NCI-H446 (cell line): ENCODE results near the gene RAP1GDS1.
"Not testable (repeated sequence)": the region's sequence is repeated elsewhere in the genome, so short reads cannot be mapped to it uniquely, and the experiment has no call there.

Source experiments
- DNase-seq, 2 experiments: peaks; one replicate each; lab custom pipeline; 2025; lab: John Stamatoyannopoulos, UW

Gene RAP1GDS1

GRCh38 chr4:98352396-98352795 lies 91.2 kb downstream of the RAP1GDS1 start:
- DNase-seq, result no peak

GRCh38 chr4:98352940-98353339 lies 91.8 kb downstream of the RAP1GDS1 start:
- DNase-seq, result no peak

DNA sequence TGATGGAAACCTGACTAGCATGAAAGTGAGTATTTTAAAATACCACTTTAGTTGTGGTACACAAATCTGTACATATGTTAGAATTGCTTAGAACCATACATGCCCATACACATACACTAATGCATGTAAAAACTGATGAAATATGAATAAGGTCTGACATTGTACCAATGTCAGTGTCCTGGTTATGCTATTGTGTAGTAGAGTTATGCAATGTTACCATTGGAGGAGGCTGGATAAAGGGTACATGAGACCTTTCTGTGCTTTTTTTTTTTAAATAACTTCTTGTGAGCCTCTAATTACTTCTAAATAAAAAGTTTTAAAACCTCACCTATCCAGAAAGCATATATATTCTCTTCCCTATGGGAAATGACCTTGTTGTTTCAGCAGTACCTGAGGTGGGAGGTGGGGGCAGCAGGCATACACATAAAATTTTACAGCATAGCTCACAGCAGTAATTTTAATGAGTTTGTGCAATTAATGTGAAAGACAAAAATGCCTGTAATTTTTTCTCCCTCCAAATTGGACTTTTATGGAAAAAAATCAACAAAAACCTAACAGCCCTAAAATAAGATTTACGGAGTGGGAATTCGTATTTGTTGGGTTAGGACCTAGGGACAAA lies 97.6 kb downstream of the RAP1GDS1 start:
- DNase-seq, result no peak

GRCh38 chr4:98359646-98360045 lies 98.5 kb downstream of the RAP1GDS1 start:
- no peak for DNase-seq

GRCh38 chr4:98363431-98363830 lies 102.2 kb downstream of the RAP1GDS1 start:
- no peak for DNase-seq

- DNase-seq, result not testable (repeated sequence)
These were observed 105.1 kb downstream of the RAP1GDS1 start for GRCh38 chr4:98366275-98366674.

DNA sequence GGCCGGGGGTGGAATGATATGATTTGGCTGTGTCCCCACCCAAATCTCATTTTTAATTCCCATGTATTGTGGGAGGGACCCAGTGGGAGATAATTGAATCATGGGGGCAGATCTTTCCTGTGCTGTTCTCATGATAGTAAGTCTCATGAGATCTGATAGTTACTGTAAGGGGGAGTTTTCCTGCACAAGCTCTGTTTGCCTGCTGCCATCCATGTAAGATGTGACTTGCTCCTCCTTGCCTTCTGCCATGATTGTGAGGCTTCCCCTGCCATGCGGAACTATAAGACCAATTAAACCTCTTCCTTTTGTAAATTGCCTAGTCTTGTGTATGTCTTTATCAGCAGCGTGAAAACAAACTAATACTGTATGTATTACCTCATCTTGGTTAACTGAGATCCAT lies 106.8 kb downstream of the RAP1GDS1 start:
- DNase-seq, result not testable (repeated sequence)

DNA sequence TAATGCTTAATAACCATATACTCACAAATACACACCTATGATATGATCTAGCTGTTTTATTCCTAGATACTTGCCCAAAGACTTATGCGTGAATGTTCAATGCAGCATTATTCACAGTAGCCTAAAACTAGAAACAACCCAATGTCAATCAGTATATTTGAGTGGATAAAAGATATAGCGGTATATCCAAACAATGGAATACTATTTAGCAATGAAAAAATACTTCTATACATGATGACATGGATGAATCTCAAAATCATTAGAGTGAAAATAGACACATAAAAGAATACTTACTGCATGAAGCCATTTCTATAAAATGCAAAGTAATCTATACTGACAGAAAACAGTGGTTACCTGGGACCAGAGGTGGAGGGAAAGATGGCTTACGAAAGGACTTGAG lies 108.1 kb downstream of the RAP1GDS1 start:
- DNase-seq, result no peak

DNA sequence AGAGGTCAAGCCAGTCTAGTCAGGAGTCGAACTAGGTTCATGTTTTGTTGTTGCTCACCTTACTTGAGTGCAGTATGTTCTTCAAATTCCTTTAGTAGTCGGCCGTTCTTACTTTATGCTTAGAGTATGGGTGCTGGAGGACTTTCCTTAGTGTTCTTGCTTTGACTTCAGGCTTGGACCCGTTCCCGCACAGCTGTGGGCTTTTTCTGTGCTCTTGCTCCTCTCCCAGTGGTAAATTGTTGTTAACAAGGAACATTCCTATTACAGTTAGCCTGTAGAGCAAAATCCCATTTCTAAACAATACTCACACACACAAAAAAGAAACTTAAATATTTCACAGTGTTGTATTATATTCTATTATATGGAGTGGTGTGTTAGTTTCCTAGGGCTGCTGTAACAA lies 113.5 kb downstream of the RAP1GDS1 start:
- no peak for DNase-seq

- no peak for DNase-seq
These were observed 116.4 kb downstream of the RAP1GDS1 start for GRCh38 chr4:98377559-98377958.

- no peak for DNase-seq
These were observed 120.1 kb downstream of the RAP1GDS1 start for GRCh38 chr4:98381306-98381705.

DNA sequence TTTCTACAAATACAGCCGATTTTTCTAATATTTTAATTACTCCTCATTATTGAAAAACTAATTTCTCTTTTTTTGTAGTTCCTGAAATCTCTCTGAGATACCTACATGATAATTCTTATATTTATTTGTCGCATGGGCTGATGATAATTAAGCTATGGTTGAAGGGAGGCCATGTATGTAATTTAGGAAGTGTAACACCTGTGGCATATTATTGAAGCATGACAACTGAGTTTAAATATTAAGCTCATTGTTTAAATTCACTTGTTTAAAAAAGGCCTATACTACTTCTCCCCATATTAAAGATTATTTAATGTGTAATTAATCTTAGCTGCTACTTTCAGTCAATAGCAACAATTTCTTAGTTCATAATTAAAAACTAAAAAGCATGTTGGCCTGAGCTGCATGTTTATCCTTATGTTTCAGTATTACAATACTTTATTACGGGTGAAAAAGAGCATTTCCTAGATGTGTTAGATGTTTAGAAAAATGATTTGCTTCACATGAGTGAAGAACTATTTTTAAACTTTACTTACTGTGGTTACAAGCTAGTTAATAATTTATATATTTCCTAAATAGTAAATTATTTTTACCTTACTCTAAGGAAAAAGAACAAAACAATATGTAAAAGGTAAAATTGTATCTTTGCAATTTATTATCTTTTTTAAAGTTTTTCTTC lies 122.4 kb downstream of the RAP1GDS1 start:
- no peak for DNase-seq

DNA sequence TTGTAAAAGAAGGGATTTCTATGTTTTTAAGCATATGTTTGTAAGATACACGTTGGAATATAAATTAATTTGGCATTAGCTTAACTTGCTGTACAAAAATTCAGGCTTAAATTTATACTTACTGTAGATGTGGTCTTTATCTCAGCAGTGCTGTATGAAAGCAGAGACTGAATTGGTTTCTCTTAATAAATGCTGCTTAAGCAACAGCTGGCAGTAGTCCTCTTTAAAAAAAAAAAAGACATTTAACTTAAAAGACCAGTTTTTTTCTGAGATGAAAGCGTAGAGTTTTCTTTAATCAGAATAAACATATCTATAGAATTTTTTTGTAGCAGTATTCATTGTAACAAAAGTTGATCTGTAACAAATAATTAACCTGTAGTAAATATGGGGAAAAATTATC lies 124.6 kb downstream of the RAP1GDS1 start:
- no peak for DNase-seq

DNA sequence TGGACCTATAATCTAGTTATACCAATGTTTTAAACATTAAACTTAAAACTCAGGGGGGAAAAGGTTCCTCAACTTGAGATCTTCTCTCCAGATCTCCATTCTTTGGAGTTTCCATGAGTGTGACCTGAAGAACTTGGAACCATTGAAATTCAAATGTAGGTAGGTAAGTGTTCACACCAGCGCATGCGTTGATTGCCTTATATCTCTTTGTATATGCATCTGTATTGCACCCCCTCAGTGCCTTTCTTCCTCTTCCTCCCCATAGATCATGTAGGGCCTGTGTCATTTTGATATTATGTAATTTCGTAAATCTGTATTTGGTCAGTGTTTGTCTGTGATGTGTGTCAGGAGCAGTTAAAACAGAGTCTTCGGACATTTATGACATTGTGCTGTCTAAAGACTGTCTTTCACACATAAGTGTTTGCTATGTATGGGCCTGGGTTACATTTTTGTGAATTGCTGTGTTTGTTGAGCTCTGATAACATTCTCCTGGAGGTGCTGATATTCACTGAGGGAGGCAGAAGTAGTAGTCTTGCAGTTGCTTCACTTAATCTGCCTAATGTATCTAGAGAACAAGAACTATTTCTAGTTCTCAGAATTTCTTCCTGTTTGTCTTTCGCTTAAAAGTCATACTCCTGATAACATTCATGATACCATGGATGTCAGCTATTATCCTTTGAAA lies 126.3 kb downstream of the RAP1GDS1 start:
- DNase-seq, result no peak

DNA sequence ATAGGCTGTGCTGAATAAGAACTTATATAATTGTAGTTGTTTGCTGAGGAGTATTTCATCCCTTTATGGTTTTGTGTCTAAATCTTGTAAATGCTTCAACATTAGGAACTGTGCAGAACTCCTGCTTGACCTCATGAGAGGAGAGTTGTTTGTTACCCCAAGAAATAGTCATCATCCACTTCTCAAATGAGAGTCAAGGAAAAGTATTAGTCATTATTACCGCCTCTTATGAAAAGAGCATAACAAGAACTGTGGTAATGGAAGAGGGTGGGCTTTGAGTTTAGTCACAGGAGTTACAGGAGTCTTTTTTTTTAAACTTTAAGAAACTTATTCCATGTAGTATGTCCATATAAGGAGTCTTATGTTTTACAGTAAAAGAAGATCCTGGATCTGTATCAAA lies 132.9 kb downstream of the RAP1GDS1 start:
- DNase-seq, result no peak

GRCh38 chr4:98399915-98400314 lies 138.7 kb downstream of the RAP1GDS1 start:
- no peak for DNase-seq

DNA sequence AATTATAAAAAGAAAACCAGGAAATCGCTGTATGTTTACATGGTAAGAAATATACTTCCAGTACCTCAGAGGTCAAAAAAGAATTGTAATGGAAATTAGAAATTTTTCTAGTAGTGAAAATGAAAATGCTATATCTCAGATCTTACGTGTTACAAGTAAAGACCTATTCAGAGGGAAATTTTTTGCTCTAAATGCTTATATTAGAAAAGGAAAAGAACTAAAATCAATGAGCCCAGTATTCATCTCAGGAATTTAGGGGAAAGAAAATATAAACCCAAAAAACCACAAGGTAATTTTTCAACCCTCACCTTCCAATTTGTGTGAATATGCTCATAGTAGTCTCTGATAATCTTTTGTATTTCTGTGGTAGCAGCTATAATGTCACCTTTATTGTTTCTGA lies 145.6 kb downstream of the RAP1GDS1 start:
- DNase-seq, result no peak

- no peak for DNase-seq
These were observed 150.5 kb downstream of the RAP1GDS1 start for GRCh38 chr4:98411731-98412130.

GRCh38 chr4:98416844-98417243 lies 155.7 kb downstream of the RAP1GDS1 start:
- no peak for DNase-seq

DNA sequence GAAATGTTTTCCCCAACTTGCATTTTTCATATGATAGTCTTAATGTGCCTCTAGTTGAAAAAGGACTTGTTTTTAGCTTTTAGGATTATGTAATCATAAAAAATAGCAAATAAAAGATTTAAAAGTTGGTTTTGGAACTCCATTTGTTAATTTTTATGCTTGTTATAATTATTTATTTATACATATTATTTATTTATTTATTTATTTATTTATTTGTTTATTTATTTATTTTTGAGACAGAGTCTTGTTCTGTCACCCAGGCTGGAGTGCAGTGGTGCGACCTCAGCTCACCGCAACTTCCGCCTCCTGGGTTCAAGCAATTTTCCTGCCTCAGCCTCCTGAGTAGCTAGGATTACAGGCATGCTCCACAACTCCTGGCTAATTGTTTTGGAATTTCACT lies 159.0 kb downstream of the RAP1GDS1 start:
- not testable (repeated sequence) for DNase-seq

GRCh38 chr4:98421111-98421510 lies 159.9 kb downstream of the RAP1GDS1 start:
- no peak for DNase-seq

DNA sequence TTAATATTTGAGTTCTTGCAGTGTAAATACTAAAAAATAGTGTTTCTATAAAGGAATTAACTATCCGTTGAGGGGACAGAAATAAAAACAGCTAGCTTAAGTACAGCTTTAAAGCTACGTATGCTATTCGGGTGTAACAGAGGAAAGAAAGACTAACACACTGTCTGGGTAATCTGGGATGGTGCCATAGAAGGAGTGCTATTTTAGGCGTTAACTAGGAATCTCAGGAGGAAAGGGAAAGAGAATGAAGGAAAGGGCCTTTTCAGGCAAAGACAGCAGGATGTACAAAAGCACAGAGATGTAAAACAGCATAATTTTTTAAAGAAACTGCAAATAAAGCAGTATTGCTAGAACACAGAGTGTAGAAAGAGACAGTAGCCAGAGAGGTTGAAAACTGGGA lies 161.8 kb downstream of the RAP1GDS1 start:
- DNase-seq, result no peak

DNA sequence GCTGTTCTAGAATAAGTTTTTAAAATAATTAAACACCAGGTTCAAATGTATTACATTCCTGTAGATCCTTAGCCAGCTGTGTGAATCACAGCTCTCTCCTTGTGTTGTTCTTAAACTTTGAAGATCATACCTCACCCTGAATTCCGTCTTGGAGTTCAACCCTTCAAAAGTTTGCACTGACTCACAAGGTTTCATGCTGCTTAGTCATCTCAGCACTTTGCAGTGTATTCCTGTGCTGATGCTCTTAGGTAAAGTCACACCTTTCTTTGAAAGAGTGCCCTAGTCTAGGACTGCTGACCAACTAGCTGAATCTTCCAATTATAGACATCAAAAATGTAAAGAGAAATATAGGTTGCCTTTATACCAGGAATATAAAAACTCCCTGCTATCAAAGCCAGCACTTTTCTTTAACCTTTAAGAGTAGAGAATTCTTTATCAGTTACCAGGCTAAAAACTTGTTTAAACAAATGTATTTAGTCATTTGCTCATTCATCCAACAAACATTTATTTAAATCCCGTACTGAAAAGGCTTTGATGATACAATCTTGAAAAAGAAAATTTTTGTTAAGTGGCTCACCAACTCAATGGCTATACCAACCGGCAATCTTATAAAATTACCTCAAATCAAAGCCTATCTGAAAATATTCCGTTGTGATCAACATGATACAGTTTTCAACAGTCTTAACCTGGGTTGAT lies 169.7 kb downstream of the RAP1GDS1 start:
- no peak for DNase-seq
